ENCODE measurements around the gene CHDH. TPM values are rescaled to one million over a fixed set of nuclear protein-coding genes. Genes with fewer than 3 reads are reported as not detected.

Gene CHDH
- total RNA-seq, 6 experiments from 2014 or later: 25.0 to 49.1 (median 39.4) TPM

DNA sequence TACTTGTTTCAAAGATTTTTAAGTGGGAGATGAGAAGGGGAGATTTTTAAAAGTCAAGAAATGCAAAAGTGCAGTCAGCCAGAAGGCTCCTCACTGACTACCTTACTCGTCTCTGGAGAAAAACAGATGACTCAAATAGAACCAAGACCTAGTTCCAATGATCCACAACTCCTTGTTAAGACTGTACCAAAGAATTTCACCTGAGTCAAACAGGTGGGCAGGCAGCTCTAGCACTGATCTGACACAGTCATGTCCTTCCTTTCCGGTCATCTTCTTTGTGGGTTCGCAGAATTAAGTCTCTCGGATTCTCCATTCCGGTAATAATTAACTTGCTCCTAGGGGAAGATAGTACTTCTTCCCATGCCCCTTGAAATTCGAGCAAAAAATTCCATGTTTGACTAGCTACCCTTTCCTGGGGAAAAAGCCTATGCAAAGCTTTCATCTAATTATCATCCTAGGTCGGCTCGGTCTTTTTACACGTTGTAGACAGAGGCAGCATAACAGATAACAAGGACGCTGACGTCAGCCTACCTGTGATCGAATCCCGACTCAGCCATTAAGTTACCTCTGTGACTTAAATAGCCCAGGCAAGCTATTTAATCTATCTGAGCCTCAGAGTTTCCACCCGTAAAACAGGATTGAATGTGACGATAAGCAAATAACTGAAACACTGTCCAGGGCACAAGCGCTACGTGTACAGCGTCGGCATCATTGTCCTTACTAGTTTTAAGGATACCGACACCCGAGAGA is 44.7 kb upstream of the CHDH start:
- peaks cover 0 to 22% (median 11%) of the 10 kb centered on the region in 4 donors for H3K36me3 ChIP-seq
- no peaks in the 10 kb centered on the region for H3K27me3 ChIP-seq
- H3K9me3 ChIP-seq: no peaks in the 10 kb centered on the region
- H3K4me1 ChIP-seq: peaks cover 0 to 19% (median 7%) of the 10 kb centered on the region in 4 donors
- intact Hi-C loops (cut with DNase I): no loop called here
- ATAC-seq: peak; percentile 8 to 45 (median 42)
- peak in 1 of 3 donors; percentile 31 for DNase-seq
- no peak for TF ChIP-seq POLR2A (IDR thresholded peaks at IDR 0.05)
- TF ChIP-seq, protein P1, sequence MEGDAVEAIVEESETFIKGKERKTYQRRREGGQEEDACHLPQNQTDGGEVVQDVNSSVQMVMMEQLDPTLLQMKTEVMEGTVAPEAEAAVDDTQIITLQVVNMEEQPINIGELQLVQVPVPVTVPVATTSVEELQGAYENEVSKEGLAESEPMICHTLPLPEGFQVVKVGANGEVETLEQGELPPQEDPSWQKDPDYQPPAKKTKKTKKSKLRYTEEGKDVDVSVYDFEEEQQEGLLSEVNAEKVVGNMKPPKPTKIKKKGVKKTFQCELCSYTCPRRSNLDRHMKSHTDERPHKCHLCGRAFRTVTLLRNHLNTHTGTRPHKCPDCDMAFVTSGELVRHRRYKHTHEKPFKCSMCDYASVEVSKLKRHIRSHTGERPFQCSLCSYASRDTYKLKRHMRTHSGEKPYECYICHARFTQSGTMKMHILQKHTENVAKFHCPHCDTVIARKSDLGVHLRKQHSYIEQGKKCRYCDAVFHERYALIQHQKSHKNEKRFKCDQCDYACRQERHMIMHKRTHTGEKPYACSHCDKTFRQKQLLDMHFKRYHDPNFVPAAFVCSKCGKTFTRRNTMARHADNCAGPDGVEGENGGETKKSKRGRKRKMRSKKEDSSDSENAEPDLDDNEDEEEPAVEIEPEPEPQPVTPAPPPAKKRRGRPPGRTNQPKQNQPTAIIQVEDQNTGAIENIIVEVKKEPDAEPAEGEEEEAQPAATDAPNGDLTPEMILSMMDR (IDR thresholded peaks at IDR 0.05): no peak
- 2% methylated on average over 17 of the region's 21 CpGs for WGBS (ENCODE audit: insufficient coverage, low coverage, low lambda C conversion rate, missing lambda C conversion rate)
- peak overlapping the region; percentile 73 to 98 (median 76) for H3K4me3 ChIP-seq
- peak overlapping the region; percentile 96 to 98 (median 97) for H3K27ac ChIP-seq

DNA sequence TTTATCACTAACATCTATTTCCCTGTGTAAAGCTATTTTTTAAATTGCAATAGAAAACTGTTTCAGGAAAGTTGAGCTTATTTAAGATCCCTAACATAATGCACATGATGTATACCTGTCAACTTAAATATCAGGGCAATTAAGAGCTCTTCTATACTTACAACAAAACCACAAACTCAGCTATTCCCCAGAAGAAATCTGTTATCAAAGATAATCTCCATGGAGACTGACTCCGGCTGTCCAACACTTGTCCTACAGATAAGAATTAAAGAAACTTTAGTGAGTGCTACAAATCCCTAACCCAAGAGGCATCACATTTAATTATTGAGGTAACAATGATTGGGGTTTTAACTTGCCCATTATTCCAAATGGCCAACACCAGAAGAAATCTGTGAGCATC is 42.0 kb upstream of the CHDH start:
- no peak for ATAC-seq
- intact Hi-C loops (cut with DNase I): no loop called here

GRCh38 chr3:53887446-53887845 is 41.2 kb upstream of the CHDH start:
- no peak for TF ChIP-seq POLR2A (IDR thresholded peaks at IDR 0.05)
- TF ChIP-seq, protein P1 (IDR thresholded peaks at IDR 0.05): no peak
- Histone ChIP-seq H3K4me3 (no peak overlapping the region), H3K36me3 (peaks cover 0 to 42% (median 25%) of the 10 kb centered on the region in 4 donors), H3K27me3 (no peaks in the 10 kb centered on the region), H3K9me3 (no peaks in the 10 kb centered on the region), H3K27ac (no peak overlapping the region), H3K4me1 (peaks cover 0 to 19% (median 7%) of the 10 kb centered on the region in 4 donors)
- no peak for ATAC-seq
- intact Hi-C loops (cut with DNase I): no loop called here
- no peak for DNase-seq

More for the DNA sequence above, 42.0 kb upstream of the CHDH start:
- peaks cover 0 to 19% (median 7%) of the 10 kb centered on the region in 4 donors for H3K4me1 ChIP-seq
- peaks cover 0 to 42% (median 25%) of the 10 kb centered on the region in 4 donors for H3K36me3 ChIP-seq
- no peak for DNase-seq
- TF ChIP-seq, protein P1 (IDR thresholded peaks at IDR 0.05): no peak
- TF ChIP-seq POLR2A (IDR thresholded peaks at IDR 0.05): no peak
- 82% methylated on average over 1 of the region's 1 CpG for WGBS (ENCODE audit: insufficient coverage, low coverage, low lambda C conversion rate, missing lambda C conversion rate)
- no peak overlapping the region for H3K4me3 ChIP-seq
- H3K27ac ChIP-seq: no peak overlapping the region
- no peaks in the 10 kb centered on the region for H3K27me3 ChIP-seq
- no peaks in the 10 kb centered on the region for H3K9me3 ChIP-seq

- TF ChIP-seq, protein P1 (IDR thresholded peaks at IDR 0.05): no peak
- TF ChIP-seq POLR2A (IDR thresholded peaks at IDR 0.05): no peak
- Histone ChIP-seq H3K36me3 (peaks cover 0 to 42% (median 25%) of the 10 kb centered on the region in 4 donors), H3K27me3 (no peaks in the 10 kb centered on the region), H3K4me3 (no peak overlapping the region), H3K4me1 (peaks cover 0 to 23% (median 3%) of the 10 kb centered on the region in 4 donors), H3K27ac (no peak overlapping the region), H3K9me3 (no peaks in the 10 kb centered on the region)
- peak in 1 of 4 donors; percentile 10 for ATAC-seq
- WGBS (ENCODE audit: insufficient coverage, low coverage, low lambda C conversion rate, missing lambda C conversion rate): 86% methylated on average over 3 of the region's 3 CpGs
- intact Hi-C loops (cut with DNase I): no loop called here
- no peak for DNase-seq
These were observed 39.0 kb upstream of the CHDH start for GRCh38 chr3:53885239-53885638.

Measured in right lobe of liver (tissue), 6 donors.